Occipital lobe (tissue), 2 donors: ENCODE measurements around the gene RPTOR. TPM values are rescaled to one million over a fixed set of nuclear protein-coding genes. Genes with fewer than 3 reads are reported as not detected.

Source experiments
- DNase-seq: peaks from one replicate; lab custom pipeline; 2025; lab: John Stamatoyannopoulos, UW
- total RNA-seq: library from RNA; depleted of rRNA; stranded (reverse); fragments of >200 nt; gene quantifications from one replicate; pipeline ENCODE4 v1.2.3, GENCODE V29; 2014

Gene RPTOR
- total RNA-seq, 1 donor from 2014 or later = 14.2 TPM

DNA sequence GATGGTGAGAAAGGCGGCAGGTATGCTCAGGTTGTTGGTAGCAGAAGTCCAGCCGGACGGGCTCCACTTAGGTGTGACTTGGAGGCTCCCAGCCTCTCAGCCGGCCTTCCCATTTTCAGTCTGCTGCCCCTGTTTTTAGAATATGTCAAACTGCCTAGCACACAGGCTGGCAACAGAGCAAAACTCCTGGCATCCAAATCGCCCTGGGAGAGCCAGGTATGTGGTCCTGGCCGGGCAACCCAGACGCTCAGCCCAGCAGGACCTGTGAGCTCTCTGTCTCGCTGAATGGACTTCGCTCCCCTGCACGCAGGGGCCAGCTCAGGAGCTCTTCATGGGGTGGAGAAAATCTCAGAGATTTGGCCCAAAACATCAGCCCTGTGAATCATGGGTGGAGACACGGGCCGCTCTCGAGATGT is 299.1 kb downstream of the RPTOR start:
- DNase-seq = no peak

DNA sequence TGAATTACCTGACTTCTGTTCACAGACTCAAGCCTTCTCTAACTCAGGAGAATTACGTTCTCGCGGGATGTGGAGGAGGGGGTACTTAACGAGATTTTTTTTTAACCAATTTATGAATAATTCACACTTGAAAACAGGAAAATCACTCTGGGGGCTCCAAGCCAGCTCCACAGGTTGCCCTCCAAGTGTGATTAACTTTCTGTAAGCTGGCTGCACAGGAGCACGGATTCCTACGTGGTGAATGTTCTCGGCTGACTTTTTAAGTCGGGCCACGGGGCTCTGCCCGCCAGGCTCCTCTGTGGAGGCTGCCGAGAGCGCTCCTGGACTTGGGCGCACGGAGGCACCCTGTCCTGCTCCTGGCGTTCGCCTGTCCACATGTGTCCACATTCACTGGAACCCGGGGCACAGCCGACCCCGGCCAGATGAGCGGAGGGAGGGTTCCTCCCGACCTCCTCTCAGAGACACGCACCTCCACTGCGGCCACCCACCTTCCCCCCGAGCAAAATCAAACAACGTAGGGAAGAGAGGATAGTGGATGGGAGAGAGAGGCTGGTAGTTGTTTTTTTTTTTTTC is 299.9 kb downstream of the RPTOR start:
- no peak for DNase-seq

DNA sequence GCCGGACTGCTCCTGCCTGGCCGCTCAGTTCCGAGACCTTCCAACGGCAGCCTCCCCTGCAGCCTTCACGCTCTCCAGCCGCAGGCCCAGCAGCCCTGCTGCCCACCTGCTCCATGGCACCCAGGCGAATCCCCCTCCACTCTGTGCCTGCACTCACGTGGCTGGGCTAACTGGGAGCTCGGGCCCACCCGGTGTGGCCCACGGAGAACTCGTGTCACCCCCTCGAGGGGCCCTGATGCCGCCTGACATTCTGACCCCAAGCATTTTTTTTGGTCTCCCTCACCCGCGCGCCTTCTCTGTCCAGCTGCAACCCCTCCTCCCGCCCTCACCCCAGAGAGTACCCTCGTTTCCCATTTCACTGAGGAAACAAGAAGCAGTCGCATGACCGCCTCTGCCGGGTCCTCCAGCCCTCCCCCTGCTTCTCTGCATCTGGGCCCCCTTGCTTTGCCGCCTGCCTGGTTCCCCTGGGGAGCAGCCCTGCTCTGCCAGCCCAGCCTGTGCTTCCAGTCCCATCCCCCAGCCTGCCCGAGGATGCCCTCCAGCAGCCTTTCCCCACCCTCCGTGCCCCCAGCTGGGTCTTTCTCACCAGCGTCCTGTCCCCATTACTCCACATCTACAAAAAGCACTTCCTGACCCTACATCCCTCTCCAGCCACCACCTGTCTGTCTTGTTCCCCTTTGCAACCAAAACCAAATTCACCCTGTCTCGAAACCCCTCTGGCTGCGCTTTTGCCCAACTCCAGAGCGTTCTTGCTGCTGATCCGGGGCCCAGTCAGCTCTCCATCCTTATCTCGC is 300.6 kb downstream of the RPTOR start:
- no peak for DNase-seq

DNA sequence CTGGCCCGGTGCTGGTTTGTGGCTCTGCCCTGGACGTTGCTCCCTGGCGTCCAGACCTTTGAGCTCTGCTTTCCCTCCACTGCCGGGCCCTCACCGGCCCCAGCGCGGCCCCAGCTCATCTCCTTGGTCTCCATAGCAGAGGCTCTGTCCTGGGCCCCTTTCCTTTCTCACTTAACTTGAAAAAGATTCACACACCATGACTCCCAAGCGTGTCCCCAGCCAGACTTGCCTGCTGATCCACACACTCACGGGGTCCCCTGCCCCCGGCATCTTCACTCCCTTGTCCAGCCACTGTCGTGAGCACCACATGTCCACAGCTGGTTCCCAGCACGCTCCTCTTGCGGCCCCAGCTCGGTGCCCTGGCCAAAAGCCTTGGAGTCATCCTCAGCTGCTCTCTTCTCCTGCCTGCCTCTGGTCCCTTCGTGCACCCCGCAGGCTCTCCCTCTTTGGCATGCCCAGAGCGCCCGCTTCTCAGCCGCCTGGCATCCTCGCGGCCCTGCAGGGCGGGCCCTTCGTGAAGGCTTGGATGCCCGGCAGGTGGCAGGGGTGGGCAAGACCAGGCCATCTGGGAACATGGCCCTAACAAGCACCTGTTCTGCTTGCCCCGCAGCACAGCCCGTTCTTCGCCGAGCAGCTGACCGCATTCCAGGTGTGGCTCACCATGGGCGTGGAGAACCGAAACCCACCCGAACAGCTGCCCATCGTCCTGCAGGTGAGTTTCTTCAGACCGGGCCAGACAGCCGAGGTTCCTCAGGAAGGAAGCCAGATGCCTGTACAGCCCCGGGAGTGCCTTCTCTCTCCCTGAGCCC is 301.4 kb downstream of the RPTOR start:
- no peak for DNase-seq

DNA sequence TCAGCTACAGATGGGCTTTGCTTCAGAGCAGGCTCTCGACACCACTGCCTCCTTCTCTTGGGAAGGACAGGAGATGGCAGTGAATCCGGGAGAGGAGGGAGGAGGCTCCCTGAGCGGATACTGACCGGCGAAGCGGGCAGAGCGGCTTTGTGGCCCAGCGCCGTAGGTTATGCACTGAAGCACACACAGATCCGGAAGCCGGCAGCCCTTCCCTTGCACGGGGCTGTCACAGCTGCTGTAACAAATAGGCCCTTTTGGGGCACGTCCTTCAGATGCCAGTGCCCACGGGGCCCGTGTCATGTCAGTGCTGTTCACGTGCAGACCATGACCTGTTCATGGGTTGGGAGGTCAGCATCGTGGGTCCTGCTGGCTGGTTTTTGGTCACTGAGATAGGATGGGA is 302.3 kb downstream of the RPTOR start:
- no peak for DNase-seq

DNA sequence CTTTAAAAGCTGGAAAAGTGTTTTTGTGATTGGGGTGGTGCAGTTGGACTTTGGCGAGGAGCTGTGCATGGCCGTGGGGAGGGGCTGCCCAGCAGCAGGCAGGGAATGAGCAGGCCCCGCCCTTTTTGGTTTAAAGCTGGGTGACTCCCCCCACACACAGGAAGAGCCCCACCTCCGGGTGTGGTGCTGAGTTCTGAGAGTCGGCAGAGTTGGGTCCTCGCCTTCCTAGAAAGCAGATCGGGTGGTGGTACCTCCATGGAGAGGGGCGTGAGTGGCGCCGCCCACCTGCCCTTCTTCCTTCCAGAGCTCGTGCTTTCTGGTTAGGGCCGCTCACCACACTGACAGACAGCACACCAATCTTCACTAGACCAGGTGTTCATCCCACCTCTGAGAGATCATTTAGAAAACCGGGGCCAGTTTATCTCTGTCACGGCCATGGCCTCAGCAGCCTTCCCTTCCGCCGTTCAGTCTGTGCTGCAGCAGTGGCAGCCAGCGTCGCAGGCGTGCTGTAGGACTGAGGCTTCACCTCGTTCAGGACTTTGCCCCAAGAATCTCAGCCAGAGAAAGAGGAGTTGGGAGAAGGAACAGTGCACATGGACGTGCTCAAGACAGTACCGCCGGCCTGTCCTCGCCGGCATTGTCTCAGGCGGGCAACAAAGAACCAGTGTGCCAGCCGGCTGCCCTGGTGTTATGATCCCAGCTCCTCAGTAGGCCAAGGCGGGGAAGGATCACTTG is 303.0 kb downstream of the RPTOR start:
- no peak for DNase-seq

DNA sequence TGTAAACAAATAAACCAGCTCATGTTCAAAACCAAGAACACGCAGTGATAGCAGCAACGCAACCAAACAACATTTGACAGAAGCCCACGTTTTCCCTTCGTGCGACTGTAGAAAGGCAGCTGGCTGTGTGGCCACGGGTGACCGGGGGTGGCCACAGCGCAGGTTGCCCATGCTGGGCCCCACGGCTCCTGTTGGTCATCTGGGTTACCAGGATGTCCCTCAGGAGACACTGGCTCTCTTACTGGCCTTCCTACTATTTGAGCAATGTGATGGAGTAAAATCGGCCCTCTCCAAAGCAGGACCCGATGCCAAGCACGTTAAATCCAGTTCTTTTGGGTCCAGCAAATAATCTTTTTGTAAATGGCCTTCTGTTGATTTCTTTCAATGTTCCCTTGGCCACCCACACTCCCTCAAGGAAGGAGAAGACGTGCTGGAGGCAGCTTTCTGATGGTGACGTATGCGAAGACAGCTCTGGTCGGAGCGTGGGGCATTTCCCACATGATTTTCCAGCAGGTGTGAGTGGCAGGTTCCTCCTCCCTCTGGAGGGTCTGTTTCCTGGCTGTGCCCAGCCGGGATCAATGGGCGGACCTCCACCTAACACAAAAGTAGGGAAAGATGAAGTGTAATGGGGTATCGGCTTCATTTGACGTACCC is 303.9 kb downstream of the RPTOR start:
- no peak for DNase-seq

DNA sequence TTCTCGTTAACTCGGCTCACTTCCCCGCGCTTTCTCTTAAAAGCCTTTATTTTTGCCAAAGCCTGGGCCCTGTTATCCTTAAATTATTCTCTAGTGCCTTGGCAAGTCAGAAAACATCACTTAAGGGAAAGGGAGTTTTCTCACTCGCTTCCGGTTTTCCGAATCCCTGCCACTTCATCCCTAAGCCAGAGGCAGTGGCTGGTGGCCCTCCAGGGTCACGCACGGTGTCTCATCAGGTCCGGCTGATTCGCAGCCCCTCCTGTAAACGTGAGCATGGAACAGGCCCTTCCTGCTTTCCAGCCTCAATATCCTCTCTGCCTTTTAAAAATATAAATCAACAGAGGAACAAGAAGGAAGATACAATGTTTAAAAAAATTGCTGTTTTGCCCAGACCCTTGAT is 304.5 kb downstream of the RPTOR start:
- DNase-seq = no peak

DNA sequence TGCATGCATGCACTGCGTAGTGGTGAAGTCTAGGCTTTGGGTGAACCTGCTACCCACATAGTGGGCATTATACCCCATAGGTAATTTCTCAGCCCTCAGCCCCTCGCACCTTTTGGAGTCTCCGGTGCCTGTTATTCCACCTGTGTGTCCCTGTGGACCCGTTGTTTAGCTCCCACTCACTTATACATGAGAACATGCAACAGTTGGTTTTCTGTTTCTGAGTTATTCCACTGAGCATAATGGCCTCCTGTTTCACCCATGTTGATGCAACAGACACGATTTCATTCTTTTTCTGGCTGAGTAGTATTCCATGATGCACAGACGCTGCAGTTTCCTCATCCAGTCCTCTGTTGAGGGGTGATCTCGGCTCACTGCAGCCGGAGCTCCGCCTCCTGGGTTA is 305.5 kb downstream of the RPTOR start:
- DNase-seq = no peak

DNA sequence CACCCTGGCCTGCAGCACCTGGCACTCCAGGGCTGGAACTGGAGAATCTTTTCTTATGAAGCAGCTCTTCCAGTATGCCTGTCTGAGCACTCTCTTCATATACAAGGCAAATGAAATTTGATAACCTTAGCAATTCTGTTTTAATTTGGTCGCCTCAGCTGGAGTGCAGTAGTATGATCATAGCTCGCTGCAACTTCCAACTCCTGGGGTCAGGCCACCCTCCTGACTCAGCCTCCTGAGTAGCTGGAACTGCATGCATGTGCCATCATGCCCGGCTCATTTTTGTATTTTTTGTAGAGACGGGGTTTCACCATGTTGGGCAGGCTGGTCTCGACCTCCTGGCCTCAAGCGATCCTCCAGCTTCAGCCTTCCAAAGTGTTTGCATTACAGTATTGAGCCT is 306.2 kb downstream of the RPTOR start:
- DNase-seq = no peak

DNA sequence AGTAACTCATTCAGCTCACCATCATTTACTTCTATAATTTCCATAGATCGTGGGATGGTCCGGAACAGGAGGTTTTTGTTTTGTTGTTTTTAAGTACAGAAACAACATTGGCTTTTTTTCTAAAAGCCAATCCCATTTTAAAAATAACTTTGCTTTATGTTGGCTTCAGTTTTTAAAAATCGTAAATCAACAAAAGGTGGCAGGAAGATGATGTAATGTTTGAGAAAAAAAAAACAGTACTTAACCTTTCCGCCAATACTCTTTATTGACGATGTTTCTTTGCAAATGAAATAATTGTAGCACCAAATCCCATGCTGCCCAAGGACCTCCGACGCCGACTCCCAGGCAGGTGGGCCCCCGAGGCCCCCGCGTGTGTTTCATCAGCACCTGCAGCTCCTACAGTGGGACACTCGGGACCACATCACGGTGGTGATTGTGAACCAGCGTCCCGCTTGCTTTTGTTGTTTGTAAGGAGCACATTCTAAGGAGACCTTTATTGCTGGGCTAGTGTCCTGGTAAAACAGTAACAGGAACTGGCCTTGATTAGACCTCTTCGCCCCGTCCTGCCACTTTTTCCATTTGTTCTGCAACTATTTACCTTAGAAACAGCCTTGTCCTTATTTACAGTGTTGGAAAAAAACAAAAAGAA is 306.8 kb downstream of the RPTOR start:
- no peak for DNase-seq

DNA sequence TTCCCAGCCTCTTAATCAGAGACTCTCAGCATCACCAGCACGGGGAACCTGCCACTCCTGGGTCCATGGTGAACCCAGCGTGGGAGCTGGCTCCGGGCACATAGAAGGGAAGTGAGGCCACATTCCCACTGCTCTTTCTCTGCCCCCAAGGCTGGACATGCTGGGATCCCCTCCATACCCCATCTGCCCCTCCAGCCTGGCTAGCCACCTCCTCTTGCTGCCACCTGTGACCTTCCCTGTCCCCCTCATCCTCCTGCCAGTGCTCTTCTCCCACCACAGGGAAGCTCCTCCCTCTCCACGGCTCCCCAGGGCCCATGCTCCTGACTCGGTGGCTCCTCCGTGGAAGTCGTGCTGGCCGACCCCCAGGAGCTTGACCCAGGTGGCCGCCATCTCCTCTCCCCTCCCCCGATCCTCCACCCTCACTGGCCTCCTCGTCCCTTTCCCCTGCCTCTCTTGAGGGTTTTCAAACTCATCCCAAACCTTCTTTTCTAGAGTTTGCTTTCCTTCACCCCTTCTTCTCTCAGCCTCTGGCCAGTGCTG is 307.9 kb downstream of the RPTOR start:
- DNase-seq = no peak

DNA sequence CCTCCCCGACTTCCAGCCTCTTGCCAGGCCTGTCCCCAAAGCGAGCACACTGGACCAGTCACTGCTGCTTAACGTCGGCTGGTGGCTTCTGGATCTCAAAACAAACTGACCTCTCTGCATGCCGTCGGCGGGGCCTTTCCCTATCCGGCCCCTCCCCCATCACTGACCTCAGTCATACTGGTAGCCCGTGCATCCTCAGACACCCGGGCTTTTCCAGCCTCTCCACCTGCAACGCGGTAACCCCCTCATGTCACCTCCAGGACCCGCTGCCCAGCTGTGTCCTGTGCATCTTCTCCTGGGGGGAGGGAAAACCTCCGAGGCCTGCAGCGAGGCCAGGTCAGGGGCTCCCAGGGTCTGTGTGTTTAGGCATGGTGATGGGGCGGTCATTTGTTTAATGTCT is 308.4 kb downstream of the RPTOR start:
- no peak for DNase-seq

DNA sequence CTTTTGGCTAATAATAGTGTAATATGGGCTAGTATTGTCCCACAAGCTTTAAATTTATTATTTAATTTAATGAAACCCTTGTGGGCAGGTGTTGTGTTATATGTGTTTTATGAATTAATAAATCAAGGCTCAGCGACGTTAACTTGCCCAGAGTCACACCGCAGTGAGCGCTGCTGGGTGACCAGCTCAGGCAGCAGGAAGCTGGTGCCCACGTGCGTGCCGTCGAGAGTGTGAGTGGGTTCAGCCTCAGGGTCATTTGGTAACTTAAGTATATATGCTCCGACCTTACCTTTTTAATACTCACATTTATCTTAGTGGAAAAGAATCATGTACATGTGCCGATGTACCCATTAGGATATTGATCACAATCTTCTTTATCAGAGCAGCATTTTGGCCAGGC is 309.6 kb downstream of the RPTOR start:
- DNase-seq = no peak

DNA sequence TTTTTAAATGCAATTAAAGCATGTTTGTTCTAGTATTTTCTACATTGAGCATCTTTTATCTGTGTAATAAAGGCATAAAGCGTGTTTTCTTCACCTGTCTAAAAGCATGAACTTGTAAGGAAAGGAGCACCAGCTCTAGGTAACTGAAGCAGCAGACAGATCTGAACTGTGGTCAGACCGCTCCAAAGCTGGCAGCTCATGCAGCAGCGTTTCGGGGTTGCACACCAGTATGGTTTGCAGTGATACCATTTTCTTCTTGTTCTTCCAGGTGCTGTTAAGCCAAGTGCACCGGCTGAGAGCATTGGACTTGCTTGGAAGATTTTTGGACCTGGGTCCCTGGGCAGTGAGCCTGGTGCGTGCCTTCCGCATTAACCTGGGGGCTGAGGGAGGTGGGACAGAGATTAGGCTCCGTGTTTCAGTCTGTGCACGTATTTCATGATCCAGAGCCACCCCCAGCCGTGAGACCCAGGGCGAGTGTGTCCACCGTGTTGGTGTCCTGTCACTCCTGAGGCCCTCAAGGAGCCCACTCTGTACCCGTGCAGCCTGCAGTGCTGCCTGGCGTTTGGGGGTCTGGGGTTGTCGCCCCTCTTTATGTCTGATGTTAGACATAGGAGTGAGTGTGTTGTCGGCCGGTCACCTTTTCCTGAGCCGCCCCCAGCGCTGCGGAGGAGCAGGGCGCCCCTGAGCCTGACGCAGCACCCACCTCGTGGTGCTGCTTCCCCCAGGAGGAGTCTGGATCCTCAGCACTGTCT is 310.7 kb downstream of the RPTOR start:
- DNase-seq = no peak

DNA sequence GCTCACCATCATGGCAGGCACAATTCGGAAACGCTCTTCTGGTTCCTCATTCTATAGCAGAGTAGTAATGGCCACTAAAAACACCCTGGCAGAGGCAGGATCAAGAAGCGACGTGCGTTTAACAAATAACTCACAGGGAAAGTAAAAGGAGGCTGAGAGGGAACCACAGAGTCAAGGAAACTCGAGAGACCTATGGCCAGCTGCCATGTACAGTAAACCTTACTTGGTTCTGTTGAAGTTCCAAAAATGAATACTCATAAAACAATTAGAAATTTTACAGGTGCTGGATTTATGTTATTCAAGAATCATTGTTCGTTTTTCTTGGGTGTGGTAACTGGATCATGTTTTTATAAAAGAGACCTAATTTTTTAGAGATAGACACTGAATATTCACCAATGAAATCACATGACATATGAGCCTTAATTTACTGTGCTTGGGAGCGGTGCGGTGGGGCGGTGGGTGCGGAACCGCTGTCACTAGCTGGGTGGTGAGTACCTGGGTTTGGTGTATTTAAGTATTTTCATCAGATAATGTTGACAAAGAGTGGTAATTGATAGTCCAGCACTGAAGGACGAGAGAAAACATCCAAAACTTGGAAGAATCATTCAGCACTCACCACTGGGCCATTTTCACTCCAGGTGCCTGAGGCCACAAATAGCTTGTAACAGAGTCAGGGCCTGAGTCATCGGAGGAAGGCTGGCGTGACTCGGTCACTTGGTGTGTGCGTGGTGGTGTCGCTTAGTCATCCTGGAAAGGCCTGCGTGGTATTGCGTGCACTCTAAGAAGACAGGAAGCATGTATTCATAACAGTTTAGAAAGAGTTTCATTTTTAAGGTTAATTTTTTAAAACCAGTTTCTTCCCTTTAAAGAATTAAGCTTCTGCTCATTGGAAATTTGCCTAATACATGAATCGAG is 311.6 kb downstream of the RPTOR start:
- peak; percentile 44 for DNase-seq

DNA sequence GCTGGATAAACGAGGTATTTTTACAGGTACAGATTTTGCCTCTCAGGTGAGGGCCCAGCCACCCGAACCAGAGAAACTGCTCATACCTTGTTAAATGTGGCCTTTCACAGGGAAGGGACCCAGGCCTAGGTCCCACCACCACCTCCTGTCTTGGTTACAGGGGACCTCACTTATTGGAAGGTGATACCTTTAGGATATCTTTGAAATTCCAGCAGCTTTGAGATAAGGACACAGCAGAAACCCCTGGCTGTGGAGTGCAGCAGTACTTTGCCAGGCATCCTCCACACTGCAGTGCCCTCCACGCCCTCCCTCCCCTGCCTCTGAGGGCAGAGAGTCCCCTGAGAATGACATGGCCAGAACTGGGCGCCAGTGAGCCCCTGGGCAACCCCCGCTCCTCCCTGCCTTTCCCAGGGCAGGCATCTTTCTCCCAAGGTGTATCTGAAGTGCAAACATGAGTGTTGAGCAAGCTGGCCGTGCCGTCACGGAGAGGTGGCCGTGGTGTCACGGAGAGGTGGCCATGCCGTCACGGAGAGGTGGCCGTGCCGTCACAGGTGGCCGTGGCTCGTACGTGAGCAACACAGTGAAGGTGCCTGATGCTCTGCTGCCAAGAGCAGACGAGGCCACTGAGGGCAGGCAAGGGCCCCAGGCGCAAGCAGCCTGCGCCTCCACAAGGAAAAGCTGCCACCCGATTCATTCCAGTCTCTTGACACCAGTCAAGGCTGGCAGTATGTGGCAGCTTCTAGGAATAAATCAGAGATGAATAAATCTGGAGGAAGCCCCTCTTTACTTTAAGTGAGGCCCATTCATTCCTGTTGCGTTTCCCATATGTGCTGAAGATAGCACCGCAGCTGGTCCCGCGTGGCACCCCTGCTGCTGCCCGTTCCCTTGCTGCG is 312.5 kb downstream of the RPTOR start:
- no peak for DNase-seq

DNA sequence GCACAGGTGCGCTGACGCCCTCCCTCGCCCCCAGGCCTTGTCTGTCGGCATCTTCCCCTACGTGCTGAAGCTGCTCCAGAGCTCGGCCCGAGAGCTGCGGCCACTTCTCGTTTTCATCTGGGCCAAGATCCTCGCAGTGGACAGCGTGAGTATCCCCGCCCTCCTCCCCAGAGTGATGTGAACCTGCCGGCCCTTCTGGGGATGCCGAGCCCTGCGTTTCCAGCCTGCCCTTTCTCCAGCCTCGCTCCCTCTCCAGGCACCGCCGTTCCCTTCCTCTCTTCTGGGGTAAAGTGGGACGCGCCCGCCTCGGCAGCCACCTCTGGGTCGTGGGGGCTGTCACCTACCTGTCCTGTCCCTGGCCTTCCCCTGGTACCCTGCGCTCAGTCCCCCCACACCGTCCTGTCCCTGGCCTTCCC is 313.1 kb downstream of the RPTOR start:
- no peak for DNase-seq
